ENCODE data around the gene SLC25A21.

SLC25A21 gene

GRCh38 chr14:37035401-37035800 lies 137.0 kb downstream of the SLC25A21 start:
- no peaks in the 10 kb centered on the region for H3K79me1 ChIP-seq (ENCODE audit: low read length)
- no peaks in the 10 kb centered on the region for H3K27me3 ChIP-seq (ENCODE audit: insufficient read depth, low read length)
- H3K27ac ChIP-seq (ENCODE audit: low read depth, low read length) = no peak overlapping the region
- peak overlapping the region; percentile 6 for H2BK12ac ChIP-seq (ENCODE audit: low read length)
- no peak overlapping the region for H2AFZ ChIP-seq (ENCODE audit: insufficient read depth, low read length, poor library complexity)
- H3K14ac ChIP-seq (ENCODE audit: low read length) = no peak overlapping the region
- H3K4me1 ChIP-seq (ENCODE audit: control insufficient read depth in 1 of 2, insufficient read depth in 2 of 2, low read length in 2 of 2) = no peaks in the 10 kb centered on the region
- no CpG with 5 or more reads among the region's 2 CpGs for WGBS (ENCODE audit: extremely low coverage, insufficient coverage, insufficient read length)
- no peak overlapping the region for H4K91ac ChIP-seq (ENCODE audit: low read depth, low read length)
- no peak overlapping the region for H2BK5ac ChIP-seq (ENCODE audit: low read depth, low read length, poor library complexity)
- H3K79me2 ChIP-seq (ENCODE audit: control insufficient read depth, insufficient read depth, low read length, poor library complexity) = no peaks in the 10 kb centered on the region
- H4K8ac ChIP-seq (ENCODE audit: low read depth, low read length) = no peak overlapping the region
- H3K23ac ChIP-seq (ENCODE audit: low read length) = no peak overlapping the region
- no peak overlapping the region for H4K12ac ChIP-seq (ENCODE audit: low read depth, low read length)
- no peak overlapping the region for H3K4me2 ChIP-seq (ENCODE audit: low read length)
- H2AK5ac ChIP-seq (ENCODE audit: low read length) = no peak overlapping the region
- no peak overlapping the region for H3K18ac ChIP-seq (ENCODE audit: low read length)
- no peak for DNase-seq
- no peak overlapping the region for H3K4me3 ChIP-seq (ENCODE audit: low read depth, low read length)
- no peak overlapping the region for H2BK120ac ChIP-seq (ENCODE audit: insufficient read depth, low read length, poor library complexity)
- no peak overlapping the region for H3K9ac ChIP-seq (ENCODE audit: low read length)
- no peaks in the 10 kb centered on the region for H3K36me3 ChIP-seq (ENCODE audit: control insufficient read depth in 1 of 2, insufficient read depth in 2 of 2, low read length in 2 of 2)
- no peak overlapping the region for H3K4ac ChIP-seq (ENCODE audit: low read depth, low read length)
- no peaks in the 10 kb centered on the region for H3K9me3 ChIP-seq (ENCODE audit: insufficient read depth, low read depth, low read length)

- no peak overlapping the region for H2BK5ac ChIP-seq (ENCODE audit: low read depth, low read length, poor library complexity)
- no peak overlapping the region for H2AFZ ChIP-seq (ENCODE audit: insufficient read depth, low read length, poor library complexity)
- H3K27ac ChIP-seq (ENCODE audit: low read depth, low read length) = no peak overlapping the region
- no peak overlapping the region for H4K8ac ChIP-seq (ENCODE audit: low read depth, low read length)
- H3K14ac ChIP-seq (ENCODE audit: low read length) = no peak overlapping the region
- H2BK12ac ChIP-seq (ENCODE audit: low read length) = no peak overlapping the region
- H3K27me3 ChIP-seq (ENCODE audit: insufficient read depth, low read length) = no peaks in the 10 kb centered on the region
- H2AK5ac ChIP-seq (ENCODE audit: low read length) = no peak overlapping the region
- H3K4ac ChIP-seq (ENCODE audit: low read depth, low read length) = no peak overlapping the region
- no peak overlapping the region for H3K18ac ChIP-seq (ENCODE audit: low read length)
- peak overlapping the region; percentile 59 for H3K9ac ChIP-seq (ENCODE audit: low read length)
- no peak for DNase-seq
- H3K4me3 ChIP-seq (ENCODE audit: low read depth, low read length) = no peak overlapping the region
- no peak overlapping the region for H3K23ac ChIP-seq (ENCODE audit: low read length)
- H2BK120ac ChIP-seq (ENCODE audit: insufficient read depth, low read length, poor library complexity) = no peak overlapping the region
- WGBS (ENCODE audit: extremely low coverage, insufficient coverage, insufficient read length) = no CpG with 5 or more reads among the region's 11 CpGs
- H3K79me1 ChIP-seq (ENCODE audit: low read length) = no peaks in the 10 kb centered on the region
- H3K4me1 ChIP-seq (ENCODE audit: control insufficient read depth in 1 of 2, insufficient read depth in 2 of 2, low read length in 2 of 2) = no peaks in the 10 kb centered on the region
- H4K12ac ChIP-seq (ENCODE audit: low read depth, low read length) = no peak overlapping the region
- H3K4me2 ChIP-seq (ENCODE audit: low read length) = no peak overlapping the region
- no peaks in the 10 kb centered on the region for H3K79me2 ChIP-seq (ENCODE audit: control insufficient read depth, insufficient read depth, low read length, poor library complexity)
- H3K36me3 ChIP-seq (ENCODE audit: control insufficient read depth in 1 of 2, insufficient read depth in 2 of 2, low read length in 2 of 2) = no peaks in the 10 kb centered on the region
- H4K91ac ChIP-seq (ENCODE audit: low read depth, low read length) = no peak overlapping the region
- H3K9me3 ChIP-seq (ENCODE audit: insufficient read depth, low read depth, low read length) = no peaks in the 10 kb centered on the region
These were observed 137.8 kb downstream of the SLC25A21 start for GRCh38 chr14:37034410-37035285.

GRCh38 chr14:37032863-37033262 lies 139.5 kb downstream of the SLC25A21 start:
- Histone ChIP-seq H4K8ac (ENCODE audit: low read depth, low read length) (no peak overlapping the region), H4K91ac (ENCODE audit: low read depth, low read length) (no peak overlapping the region), H3K79me1 (ENCODE audit: low read length) (no peaks in the 10 kb centered on the region), H3K23ac (ENCODE audit: low read length) (no peak overlapping the region), H3K4me2 (ENCODE audit: low read length) (no peak overlapping the region), H3K4ac (ENCODE audit: low read depth, low read length) (no peak overlapping the region), H3K27ac (ENCODE audit: low read depth, low read length) (no peak overlapping the region), H3K4me3 (ENCODE audit: low read depth, low read length) (no peak overlapping the region), H2AK5ac (ENCODE audit: low read length) (no peak overlapping the region), H3K9me3 (ENCODE audit: insufficient read depth, low read depth, low read length) (no peaks in the 10 kb centered on the region), H3K9ac (ENCODE audit: low read length) (no peak overlapping the region), H2BK120ac (ENCODE audit: insufficient read depth, low read length, poor library complexity) (no peak overlapping the region), H3K4me1 (ENCODE audit: control insufficient read depth in 1 of 2, insufficient read depth in 2 of 2, low read length in 2 of 2) (no peaks in the 10 kb centered on the region), H3K79me2 (ENCODE audit: control insufficient read depth, insufficient read depth, low read length, poor library complexity) (no peaks in the 10 kb centered on the region), H3K27me3 (ENCODE audit: insufficient read depth, low read length) (no peaks in the 10 kb centered on the region), H2AFZ (ENCODE audit: insufficient read depth, low read length, poor library complexity) (no peak overlapping the region), H3K14ac (ENCODE audit: low read length) (no peak overlapping the region), H2BK5ac (ENCODE audit: low read depth, low read length, poor library complexity) (no peak overlapping the region), H3K18ac (ENCODE audit: low read length) (no peak overlapping the region), H3K36me3 (ENCODE audit: control insufficient read depth in 1 of 2, insufficient read depth in 2 of 2, low read length in 2 of 2) (no peaks in the 10 kb centered on the region), H4K12ac (ENCODE audit: low read depth, low read length) (no peak overlapping the region), H2BK12ac (ENCODE audit: low read length) (no peak overlapping the region)
- WGBS (ENCODE audit: extremely low coverage, insufficient coverage, insufficient read length) = no CpG with 5 or more reads among the region's 1 CpG
- DNase-seq = no peak

- no peak overlapping the region for H3K9ac ChIP-seq (ENCODE audit: low read length)
- H4K91ac ChIP-seq (ENCODE audit: low read depth, low read length) = no peak overlapping the region
- no peak overlapping the region for H2BK5ac ChIP-seq (ENCODE audit: low read depth, low read length, poor library complexity)
- H3K23ac ChIP-seq (ENCODE audit: low read length) = no peak overlapping the region
- H4K12ac ChIP-seq (ENCODE audit: low read depth, low read length) = no peak overlapping the region
- no CpG with 5 or more reads among the region's 4 CpGs for WGBS (ENCODE audit: extremely low coverage, insufficient coverage, insufficient read length)
- no peak overlapping the region for H3K18ac ChIP-seq (ENCODE audit: low read length)
- DNase-seq = no peak
- no peak overlapping the region for H3K4me3 ChIP-seq (ENCODE audit: low read depth, low read length)
- H3K27ac ChIP-seq (ENCODE audit: low read depth, low read length) = no peak overlapping the region
- no peak overlapping the region for H2BK12ac ChIP-seq (ENCODE audit: low read length)
- no peak overlapping the region for H3K14ac ChIP-seq (ENCODE audit: low read length)
- H3K36me3 ChIP-seq (ENCODE audit: control insufficient read depth in 1 of 2, insufficient read depth in 2 of 2, low read length in 2 of 2) = no peaks in the 10 kb centered on the region
- H3K4me1 ChIP-seq (ENCODE audit: control insufficient read depth in 1 of 2, insufficient read depth in 2 of 2, low read length in 2 of 2) = no peaks in the 10 kb centered on the region
- no peak overlapping the region for H2AK5ac ChIP-seq (ENCODE audit: low read length)
- H3K79me2 ChIP-seq (ENCODE audit: control insufficient read depth, insufficient read depth, low read length, poor library complexity) = no peaks in the 10 kb centered on the region
- H3K79me1 ChIP-seq (ENCODE audit: low read length) = no peaks in the 10 kb centered on the region
- no peak overlapping the region for H4K8ac ChIP-seq (ENCODE audit: low read depth, low read length)
- H3K27me3 ChIP-seq (ENCODE audit: insufficient read depth, low read length) = no peaks in the 10 kb centered on the region
- no peak overlapping the region for H3K4ac ChIP-seq (ENCODE audit: low read depth, low read length)
- no peaks in the 10 kb centered on the region for H3K9me3 ChIP-seq (ENCODE audit: insufficient read depth, low read depth, low read length)
- H2AFZ ChIP-seq (ENCODE audit: insufficient read depth, low read length, poor library complexity) = no peak overlapping the region
- H3K4me2 ChIP-seq (ENCODE audit: low read length) = no peak overlapping the region
- no peak overlapping the region for H2BK120ac ChIP-seq (ENCODE audit: insufficient read depth, low read length, poor library complexity)
These were observed 145.1 kb downstream of the SLC25A21 start for GRCh38 chr14:37027188-37027824.
